Central memory CD8-positive, alpha-beta T cell (primary cell): ENCODE measurements around the gene VPS8.

Experiments
- ATAC-seq: fragments of 150-1000 bp; cut with Tn5 transposase; replicated peaks from 2 replicates; pipeline ENCODE4 v1.10.0; 2022; ENCODE audit warnings: mild to moderate bottlenecking, moderate FRiP score, moderate number of reproducible peaks; ENCODE audit not compliant: poor library complexity, severe bottlenecking; ENCODE audit errors: extremely low read depth
- DNase-seq, 2 donors: peaks; one replicate each; pipeline ENCODE4 v3.0.0; 2021; ENCODE audit warnings: low spot score in 2 of 2
- H3K27ac Mint-ChIP-seq: one replicate; pipeline ENCODE4 v1.8.0; 2022; ENCODE audit warnings: low read depth, mild to moderate bottlenecking, moderate library complexity, mixed read lengths
- H3K27me3 Mint-ChIP-seq: one replicate; pipeline ENCODE4 v1.8.0; 2022; ENCODE audit warnings: mixed read lengths
- H3K36me3 Mint-ChIP-seq: one replicate; pipeline ENCODE4 v1.8.0; 2022; ENCODE audit warnings: mild to moderate bottlenecking, moderate library complexity, mixed read lengths; ENCODE audit not compliant: insufficient read depth
- H3K4me1 Mint-ChIP-seq: one replicate; pipeline ENCODE4 v1.8.0; 2022; ENCODE audit warnings: mixed read lengths
- H3K4me3 Mint-ChIP-seq: one replicate; pipeline ENCODE4 v1.8.0; 2022; ENCODE audit warnings: mild to moderate bottlenecking, moderate library complexity, mixed read lengths
- H3K9me3 Mint-ChIP-seq: one replicate; pipeline ENCODE4 v1.8.0; 2022; ENCODE audit warnings: mixed read lengths

Gene VPS8

GRCh38 chr3:185021256-185021655 is 209.3 kb downstream of the VPS8 start:
- no peaks in the 10 kb centered on the region for H3K27me3 Mint-ChIP-seq
- H3K36me3 Mint-ChIP-seq, result peaks cover 8% of the 10 kb centered on the region
- no peaks in the 10 kb centered on the region for H3K9me3 Mint-ChIP-seq
- H3K27ac Mint-ChIP-seq, result no peak overlapping the region
- DNase-seq (no peak), ATAC-seq (no peak)
- H3K4me1 Mint-ChIP-seq, result no peaks in the 10 kb centered on the region
- H3K4me3 Mint-ChIP-seq, result no peak overlapping the region

GRCh38 chr3:185024406-185024805 is 212.4 kb downstream of the VPS8 start:
- Mint-ChIP-seq H3K36me3 (peaks cover 8% of the 10 kb centered on the region), H3K27ac (no peak overlapping the region), H3K4me1 (no peaks in the 10 kb centered on the region), H3K27me3 (no peaks in the 10 kb centered on the region), H3K4me3 (no peak overlapping the region), H3K9me3 (no peaks in the 10 kb centered on the region)
- DNase-seq (no peak), ATAC-seq (no peak)

GRCh38 chr3:185024966-185025365 is 213.0 kb downstream of the VPS8 start:
- H3K27ac Mint-ChIP-seq, result no peak overlapping the region

GRCh38 chr3:185028121-185028520 is 216.2 kb downstream of the VPS8 start:
- H3K27me3 Mint-ChIP-seq, result no peaks in the 10 kb centered on the region
- no peaks in the 10 kb centered on the region for H3K4me1 Mint-ChIP-seq
- no peak for DNase-seq
- ATAC-seq, result no peak
- no peak overlapping the region for H3K27ac Mint-ChIP-seq
- H3K4me3 Mint-ChIP-seq, result no peak overlapping the region
- no peaks in the 10 kb centered on the region for H3K9me3 Mint-ChIP-seq
- peaks cover 11% of the 10 kb centered on the region for H3K36me3 Mint-ChIP-seq

More at GRCh38 chr3:185024966-185025365, 213.0 kb downstream of the VPS8 start:
- H3K4me1 Mint-ChIP-seq, result no peaks in the 10 kb centered on the region
- ATAC-seq, result no peak
- no peaks in the 10 kb centered on the region for H3K9me3 Mint-ChIP-seq
- H3K36me3 Mint-ChIP-seq, result peaks cover 8% of the 10 kb centered on the region
- DNase-seq, result no peak
- H3K4me3 Mint-ChIP-seq, result no peak overlapping the region
- H3K27me3 Mint-ChIP-seq, result no peaks in the 10 kb centered on the region

- peaks cover 11% of the 10 kb centered on the region for H3K36me3 Mint-ChIP-seq
Measured at GRCh38 chr3:185029086-185029485, 217.1 kb downstream of the VPS8 start.

GRCh38 chr3:185030399-185030798 is 218.4 kb downstream of the VPS8 start:
- H3K27me3 Mint-ChIP-seq, result no peaks in the 10 kb centered on the region
- no peaks in the 10 kb centered on the region for H3K9me3 Mint-ChIP-seq
- peaks cover 8% of the 10 kb centered on the region for H3K36me3 Mint-ChIP-seq
- H3K4me1 Mint-ChIP-seq, result no peaks in the 10 kb centered on the region
- no peak overlapping the region for H3K4me3 Mint-ChIP-seq
- ATAC-seq, result no peak
- no peak for DNase-seq
- H3K27ac Mint-ChIP-seq, result no peak overlapping the region

More at GRCh38 chr3:185029086-185029485, 217.1 kb downstream of the VPS8 start:
- Mint-ChIP-seq H3K4me1 (no peaks in the 10 kb centered on the region), H3K4me3 (no peak overlapping the region), H3K27me3 (no peaks in the 10 kb centered on the region), H3K9me3 (no peaks in the 10 kb centered on the region), H3K27ac (no peak overlapping the region)
- DNase-seq (no peak), ATAC-seq (no peak)

- ATAC-seq, result no peak
- Mint-ChIP-seq H3K4me3 (no peak overlapping the region), H3K27me3 (no peaks in the 10 kb centered on the region), H3K4me1 (no peaks in the 10 kb centered on the region), H3K36me3 (peaks cover 9% of the 10 kb centered on the region), H3K9me3 (no peaks in the 10 kb centered on the region), H3K27ac (no peak overlapping the region)
- no peak for DNase-seq
Measured at GRCh38 chr3:185030951-185031350, 219.0 kb downstream of the VPS8 start.

GRCh38 chr3:185037801-185038200 is 225.8 kb downstream of the VPS8 start:
- H3K36me3 Mint-ChIP-seq, result peaks cover 4% of the 10 kb centered on the region
- no peak overlapping the region for H3K27ac Mint-ChIP-seq
- peaks cover 7% of the 10 kb centered on the region for H3K4me1 Mint-ChIP-seq
- peaks cover 11% of the 10 kb centered on the region for H3K9me3 Mint-ChIP-seq
- H3K4me3 Mint-ChIP-seq, result no peak overlapping the region
- DNase-seq (no peak), ATAC-seq (no peak)
- no peaks in the 10 kb centered on the region for H3K27me3 Mint-ChIP-seq

- no peak for DNase-seq
- ATAC-seq, result no peak
- no peak overlapping the region for H3K4me3 Mint-ChIP-seq
- H3K4me1 Mint-ChIP-seq, result peaks cover 7% of the 10 kb centered on the region
- H3K36me3 Mint-ChIP-seq, result peaks cover 4% of the 10 kb centered on the region
- H3K27me3 Mint-ChIP-seq, result no peaks in the 10 kb centered on the region
- peaks cover 11% of the 10 kb centered on the region for H3K9me3 Mint-ChIP-seq
- no peak overlapping the region for H3K27ac Mint-ChIP-seq
Measured at GRCh38 chr3:185040425-185040824, 228.5 kb downstream of the VPS8 start.

GRCh38 chr3:185041540-185041939 is 229.6 kb downstream of the VPS8 start:
- Mint-ChIP-seq H3K27ac (no peak overlapping the region), H3K36me3 (peaks cover 2% of the 10 kb centered on the region), H3K4me3 (no peak overlapping the region), H3K4me1 (peaks cover 7% of the 10 kb centered on the region), H3K9me3 (peaks cover 11% of the 10 kb centered on the region), H3K27me3 (no peaks in the 10 kb centered on the region)
- ATAC-seq (no peak), DNase-seq (no peak)

- Mint-ChIP-seq H3K4me1 (peaks cover 7% of the 10 kb centered on the region), H3K9me3 (peaks cover 8% of the 10 kb centered on the region), H3K27ac (no peak overlapping the region), H3K4me3 (no peak overlapping the region), H3K36me3 (peaks cover 2% of the 10 kb centered on the region), H3K27me3 (no peaks in the 10 kb centered on the region)
- DNase-seq, result no peak
- ATAC-seq, result no peak
Measured at GRCh38 chr3:185042312-185043050, 230.5 kb downstream of the VPS8 start.

- H3K27me3 Mint-ChIP-seq, result no peaks in the 10 kb centered on the region
- H3K27ac Mint-ChIP-seq, result no peak overlapping the region
- H3K4me1 Mint-ChIP-seq, result no peaks in the 10 kb centered on the region
- no peak for DNase-seq
- no peak for ATAC-seq
- no peaks in the 10 kb centered on the region for H3K9me3 Mint-ChIP-seq
- H3K4me3 Mint-ChIP-seq, result no peak overlapping the region
- peaks cover 16% of the 10 kb centered on the region for H3K36me3 Mint-ChIP-seq
Measured at GRCh38 chr3:185046164-185046515, 234.2 kb downstream of the VPS8 start.

- no peak overlapping the region for H3K4me3 Mint-ChIP-seq
- ATAC-seq, result no peak
- H3K9me3 Mint-ChIP-seq, result no peaks in the 10 kb centered on the region
- H3K4me1 Mint-ChIP-seq, result no peaks in the 10 kb centered on the region
- DNase-seq, result no peak
- no peaks in the 10 kb centered on the region for H3K27me3 Mint-ChIP-seq
- no peak overlapping the region for H3K27ac Mint-ChIP-seq
- peaks cover 17% of the 10 kb centered on the region for H3K36me3 Mint-ChIP-seq
Measured at GRCh38 chr3:185046603-185047002, 234.6 kb downstream of the VPS8 start.
